Stimulated activated CD8-positive, alpha-beta memory T cell treated with anti-CD3 and anti-CD28 coated beads, Interleukin-2, amount 100 ng/mL, for 48 hours (primary cell): ENCODE results near the gene CDK18.

Experiments
- DNase-seq, 2 donors: peaks; one replicate each; pipeline ENCODE4 v3.0.0-alpha.2; 2020; ENCODE audit warnings: low read depth in 2 of 2

Gene CDK18

DNA sequence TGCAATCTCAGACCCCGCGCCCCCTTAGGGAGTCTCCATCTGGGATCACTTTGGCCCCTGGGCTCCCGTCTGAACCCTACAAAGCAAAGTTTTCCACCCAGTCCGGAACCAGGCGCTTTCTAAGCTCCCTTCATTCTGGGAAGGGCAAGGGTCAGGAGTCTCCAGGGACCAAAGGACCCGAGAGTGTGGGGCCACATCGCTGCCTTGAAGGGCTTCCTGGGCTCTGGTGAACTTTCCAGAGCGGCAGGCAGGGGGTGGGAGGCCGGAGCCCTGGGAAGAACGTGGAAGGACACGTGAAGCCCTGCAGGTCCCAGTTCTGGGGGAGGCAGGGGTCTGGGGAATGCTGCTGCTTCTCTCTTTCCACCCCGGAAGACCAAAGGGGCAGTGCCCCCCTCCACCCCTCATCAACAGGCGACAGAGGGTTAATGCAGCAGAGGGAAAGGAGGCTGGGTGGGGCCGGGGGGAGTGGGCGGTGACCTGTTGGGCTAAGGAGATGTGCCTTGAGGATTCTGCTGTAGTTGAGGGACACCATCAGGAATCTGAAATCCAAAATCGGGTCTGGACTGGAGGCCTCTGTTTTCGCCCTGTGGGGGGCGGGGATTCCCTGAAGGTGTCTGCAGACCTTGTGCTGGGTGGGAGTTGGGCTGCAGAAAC lies 734 bp downstream of the CDK18 start:
- DNase-seq: no peak

DNA sequence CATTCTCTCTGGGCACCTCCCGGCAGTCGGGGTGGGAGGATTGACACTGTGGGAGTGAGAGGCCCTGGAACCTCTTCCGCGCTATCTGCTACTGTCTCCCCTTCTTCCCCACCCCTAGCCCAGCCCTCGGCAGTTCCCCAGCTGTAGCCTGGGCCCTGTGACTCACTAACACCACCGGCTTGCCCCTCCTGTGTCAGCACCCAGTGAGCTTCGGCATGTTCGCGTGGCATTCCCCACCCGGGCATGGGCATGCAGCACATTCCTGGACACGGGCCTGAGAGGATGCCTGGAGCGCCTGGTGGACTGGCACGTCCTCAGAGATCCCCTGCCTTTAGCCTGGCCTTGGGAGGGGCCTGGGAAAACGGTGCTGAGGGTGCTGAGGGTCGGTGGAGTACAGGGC lies 1.3 kb downstream of the CDK18 start:
- no peak for DNase-seq

DNA sequence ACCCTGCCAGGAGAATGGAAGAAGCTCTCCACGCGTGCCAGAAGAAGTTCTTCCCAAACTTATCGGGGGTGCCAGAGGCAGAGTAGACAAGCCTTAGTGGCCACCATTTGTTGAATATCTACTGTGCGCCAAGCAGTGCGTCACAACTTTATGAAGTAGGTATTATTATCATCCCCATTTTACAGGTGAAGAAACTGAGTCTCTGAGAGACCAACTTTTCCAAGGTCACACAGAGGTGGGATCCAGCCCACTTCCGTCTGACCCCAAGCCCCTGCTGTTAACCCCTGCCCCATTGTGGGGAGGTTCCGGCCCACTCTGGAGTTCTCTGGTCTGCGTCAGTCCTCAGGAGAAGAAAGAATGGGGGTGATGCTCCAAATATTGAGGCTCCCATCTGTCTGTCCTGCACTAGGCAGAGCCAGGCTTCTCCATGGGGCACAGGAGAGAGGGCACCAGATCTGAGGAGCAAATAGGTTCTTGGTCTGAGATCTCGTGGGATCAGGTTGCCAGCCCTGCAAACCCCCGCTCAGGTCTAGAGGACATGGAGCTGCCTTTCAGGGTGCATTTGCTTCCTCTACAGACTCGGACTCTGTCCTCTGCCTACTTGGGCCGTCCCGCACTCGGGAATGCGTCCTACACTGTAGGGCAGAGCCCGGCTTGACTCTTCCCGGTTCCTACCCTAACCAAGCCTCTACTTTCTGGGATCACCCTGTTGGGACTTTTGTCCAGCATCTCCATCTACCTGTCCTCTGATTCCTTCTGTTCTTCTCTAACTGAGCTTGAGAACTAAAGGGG lies 2.1 kb downstream of the CDK18 start:
- no peak for DNase-seq

DNA sequence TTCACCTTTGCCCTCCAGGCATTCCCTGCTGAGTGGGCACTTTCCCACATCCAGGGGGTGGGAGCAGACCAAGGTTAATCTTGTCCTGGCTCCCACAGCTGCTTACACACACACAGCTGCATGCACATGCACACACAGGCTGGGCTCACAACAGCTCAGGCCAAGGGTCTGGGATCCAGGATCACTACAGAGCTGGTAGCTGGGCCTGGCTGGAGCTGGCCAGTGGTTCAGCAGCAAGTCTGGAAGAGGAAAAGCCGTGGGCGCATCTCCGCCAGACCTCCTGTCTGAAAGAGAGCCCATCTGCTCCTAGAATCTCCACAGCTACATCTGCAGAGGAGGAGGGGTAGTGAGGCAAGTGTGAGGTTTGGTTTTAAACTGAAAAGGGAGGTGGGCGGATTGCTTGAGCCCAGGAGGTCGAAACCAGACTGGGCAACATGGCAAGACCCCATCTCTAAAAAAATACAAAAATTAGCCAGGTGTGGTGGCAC lies 3.8 kb downstream of the CDK18 start:
- no peak for DNase-seq

GRCh38 chr1:205510308-205510950 lies 6.0 kb downstream of the CDK18 start:
- no peak for DNase-seq

- DNase-seq: no peak
Observed at GRCh38 chr1:205510951-205511330, 6.5 kb downstream of the CDK18 start.

- no peak for DNase-seq
Observed at GRCh38 chr1:205512059-205513045, 7.9 kb downstream of the CDK18 start.

- no peak for DNase-seq
Observed at GRCh38 chr1:205513774-205514173, 9.3 kb downstream of the CDK18 start.

DNA sequence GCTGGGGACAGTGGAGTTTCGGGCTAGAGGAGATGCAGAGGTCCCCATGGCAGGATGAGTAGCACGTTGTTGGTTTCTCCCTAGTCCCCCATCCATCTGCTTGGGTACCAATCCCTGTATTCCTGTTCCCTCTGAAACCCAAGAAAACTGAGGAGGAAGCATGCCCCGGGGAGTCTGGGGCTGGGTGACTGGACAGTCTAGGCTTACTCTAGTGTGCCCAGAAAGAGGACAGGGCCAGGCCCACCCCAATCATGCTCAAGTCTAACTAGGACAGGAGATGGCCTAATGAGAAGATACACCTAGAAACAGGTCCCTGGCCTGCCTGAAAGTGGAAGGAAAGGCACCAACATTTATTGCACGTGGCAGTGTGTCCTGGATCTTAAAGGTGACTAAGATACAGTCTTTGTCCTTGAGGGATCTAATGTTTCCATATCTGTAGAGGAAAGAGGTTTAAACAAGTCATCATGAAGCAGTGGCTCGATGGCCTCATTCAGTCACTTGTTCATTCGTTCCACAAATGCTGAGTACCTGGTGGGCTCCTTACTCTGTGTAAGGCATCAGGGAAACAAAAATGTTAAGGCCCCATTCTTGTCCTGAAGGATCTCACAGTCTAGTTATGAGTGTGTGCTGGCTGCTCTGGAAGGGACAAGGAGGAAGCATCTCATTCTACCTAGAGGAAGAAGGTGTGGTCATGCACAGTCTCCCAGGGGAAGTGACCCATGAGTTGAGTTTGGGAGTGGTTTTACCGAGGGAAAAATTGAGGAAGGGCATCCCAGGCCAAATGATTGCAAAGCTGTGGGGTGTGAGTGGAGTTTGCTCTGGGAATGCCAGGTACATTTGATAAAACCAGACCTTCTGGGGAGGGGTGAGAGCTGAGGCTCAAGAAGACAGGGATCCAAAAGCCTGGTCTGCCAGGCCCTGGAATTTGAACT lies 10.0 kb downstream of the CDK18 start:
- no peak for DNase-seq

DNA sequence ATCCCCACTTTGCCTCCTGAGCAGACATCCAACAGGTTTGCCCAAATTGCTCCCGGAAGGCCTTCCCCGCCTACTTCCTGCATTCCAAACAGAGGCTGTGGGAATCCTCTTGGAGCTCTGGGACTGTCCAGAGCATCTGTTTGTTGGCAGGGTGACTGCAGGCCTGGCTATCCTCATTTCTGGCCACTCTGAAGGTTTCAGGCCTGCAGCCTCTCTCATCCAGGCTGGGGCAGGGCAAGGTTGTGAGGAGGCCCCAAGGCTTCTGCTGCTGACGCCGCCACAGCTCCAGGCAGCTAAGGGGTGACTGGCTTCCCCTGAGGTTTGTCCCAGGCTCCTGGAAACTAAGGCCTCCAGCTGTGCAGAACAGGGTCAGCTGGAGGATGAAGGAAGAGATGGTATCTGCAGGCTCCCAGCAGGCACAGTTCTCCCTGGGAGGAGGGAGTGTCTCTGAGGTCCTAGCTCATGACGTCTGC lies 11.3 kb downstream of the CDK18 start:
- no peak for DNase-seq

DNA sequence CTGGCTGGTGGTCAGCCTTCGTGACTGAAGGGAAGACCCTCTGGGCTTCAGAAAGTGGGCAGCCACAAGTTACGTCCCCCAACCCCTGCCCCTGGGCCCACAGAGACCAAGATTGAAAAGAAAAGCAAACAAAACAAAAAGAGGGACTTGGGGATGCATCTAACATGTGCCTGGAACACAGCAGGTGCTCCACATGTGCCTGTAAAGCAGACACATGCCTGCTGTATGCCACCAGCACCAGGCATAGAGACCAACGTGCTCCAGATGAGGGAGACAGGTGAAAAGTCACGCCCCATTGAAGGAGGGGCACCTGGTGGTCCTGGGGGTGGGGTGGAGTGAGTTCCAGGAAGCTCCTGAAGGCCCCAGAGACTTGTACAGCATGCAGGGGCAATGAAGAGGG lies 11.9 kb downstream of the CDK18 start:
- no peak for DNase-seq

DNA sequence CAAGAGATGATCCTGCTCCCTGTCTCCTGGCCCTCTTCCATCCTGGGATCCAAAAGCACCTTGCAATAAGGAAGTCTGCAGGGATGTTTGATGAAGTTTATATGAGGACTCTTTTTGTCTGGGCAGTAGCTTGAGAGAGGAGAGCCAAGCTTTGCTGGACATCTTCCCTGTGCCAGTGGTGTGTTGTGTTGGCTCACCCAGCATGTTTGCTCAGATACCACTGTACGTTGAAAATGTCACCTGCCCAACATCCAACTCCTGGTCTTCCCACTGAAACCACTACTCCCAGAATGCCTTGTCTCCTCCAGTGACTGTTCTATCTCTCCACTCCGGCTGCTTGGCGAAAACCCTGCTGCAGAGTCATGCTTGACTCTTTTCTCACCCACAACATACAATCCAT lies 12.8 kb downstream of the CDK18 start:
- no peak for DNase-seq

DNA sequence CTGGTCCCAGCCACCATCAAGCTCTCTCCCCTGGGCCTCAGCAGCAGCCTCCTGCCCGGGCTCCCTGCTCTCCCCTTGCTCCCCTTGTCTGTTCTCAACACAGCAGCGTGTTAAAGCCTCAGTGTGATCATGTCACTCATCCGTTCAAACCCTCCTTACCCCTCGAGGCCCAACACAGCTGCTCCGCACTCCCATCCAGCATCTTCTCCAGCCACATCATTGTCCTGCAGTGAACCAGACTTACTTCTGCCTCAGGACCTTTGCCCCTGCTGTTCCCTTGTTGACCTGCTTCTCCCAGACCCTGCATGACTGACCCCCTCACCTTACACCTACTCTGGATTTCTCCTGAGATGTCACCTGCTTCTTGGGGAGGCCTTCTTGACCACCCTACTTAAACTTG lies 13.3 kb downstream of the CDK18 start:
- DNase-seq: no peak

- DNase-seq: no peak
Observed at GRCh38 chr1:205518661-205519540, 14.4 kb downstream of the CDK18 start.

DNA sequence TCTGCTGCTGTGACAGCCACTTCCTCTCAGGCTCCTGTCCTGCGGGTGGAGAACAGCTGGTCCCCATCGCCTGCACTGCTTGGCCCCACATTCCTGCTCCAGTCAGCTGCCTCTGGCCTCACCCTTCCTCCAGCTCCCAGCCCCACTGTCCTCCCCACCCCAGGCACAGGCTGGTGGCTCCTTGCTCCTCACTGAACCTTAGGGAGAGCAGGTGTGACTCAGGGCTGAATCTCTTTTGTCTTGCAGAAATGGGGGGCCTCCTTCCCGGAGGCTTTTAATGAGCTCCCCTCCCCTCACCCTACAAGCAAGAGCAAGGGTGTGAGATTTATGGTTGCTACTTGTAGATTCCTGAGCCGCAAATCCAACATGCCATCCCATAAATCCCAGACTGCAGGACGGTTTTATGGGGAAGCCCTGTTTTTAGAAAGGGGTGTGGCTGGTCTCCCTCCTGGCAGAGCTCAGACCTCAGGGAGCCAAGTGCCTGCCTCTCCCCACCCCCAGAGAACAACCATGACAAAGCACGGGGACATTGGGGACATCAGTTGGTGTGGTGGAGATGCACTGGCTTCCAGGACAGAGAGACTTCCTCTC lies 15.2 kb downstream of the CDK18 start:
- no peak for DNase-seq

GRCh38 chr1:205520709-205521108 lies 16.2 kb downstream of the CDK18 start:
- DNase-seq: no peak

GRCh38 chr1:205521686-205522085 lies 17.2 kb downstream of the CDK18 start:
- no peak for DNase-seq

GRCh38 chr1:205522692-205523091 lies 18.2 kb downstream of the CDK18 start:
- DNase-seq: no peak

GRCh38 chr1:205523261-205523890 lies 18.9 kb downstream of the CDK18 start:
- DNase-seq: no peak
